ENCODE results near the gene JPT2.

- TF ChIP-seq CTCF (IDR thresholded peaks at IDR 0.05 in 8 of 11, conservative IDR thresholded peaks at IDR 0.05 in 3 of 11), result no peak
- TF ChIP-seq POLR2A (IDR thresholded peaks at IDR 0.05), result no peak
These were observed 30.7 kb downstream of the JPT2 start for GRCh38 chr16:1708768-1709180.
